Hepatocyte (in vitro differentiated cells): ENCODE results near the gene PGAP3. TPM values are rescaled to one million over a fixed set of nuclear protein-coding genes. Genes with fewer than 3 reads are reported as not detected.

ENCODE experiments used
- DNase-seq: peaks from one replicate; pipeline ENCODE4 v3.0.0-alpha.2; 2016; ENCODE audit warnings: low spot score
- H2AFZ ChIP-seq: fragments of 200-600 bp; sonication (generic); 2 replicates; pipeline ENCODE4 v1.6.0; 2016; ENCODE audit warnings: antibody characterized with exemption, mild to moderate bottlenecking
- H3K27ac ChIP-seq: fragments of 200-600 bp; sonication (generic); 2 replicates; pipeline ENCODE4 v1.5.1; 2016; ENCODE audit warnings: mild to moderate bottlenecking
- H3K27me3 ChIP-seq: fragments of 200-600 bp; sonication (generic); 2 replicates; pipeline ENCODE4 v1.6.1; 2016
- H3K36me3 ChIP-seq: fragments of 200-600 bp; sonication (generic); replicated peaks from 2 replicates; pipeline ENCODE4 v1.5.1; 2016; ENCODE audit warnings: low read depth; ENCODE audit not compliant: insufficient read depth
- H3K4me1 ChIP-seq: fragments of 200-600 bp; sonication (generic); 2 replicates; pipeline ENCODE4 v1.5.1; 2016; ENCODE audit warnings: mild to moderate bottlenecking, moderate library complexity; ENCODE audit not compliant: insufficient read depth
- H3K4me2 ChIP-seq: fragments of 200-600 bp; sonication (generic); 2 replicates; pipeline ENCODE4 v1.6.0; 2016
- H3K4me3 ChIP-seq: fragments of 200-600 bp; sonication (generic); 2 replicates; pipeline ENCODE4 v1.5.1; 2016; ENCODE audit warnings: mild to moderate bottlenecking
- H3K79me2 ChIP-seq: fragments of 200-600 bp; sonication (generic); 2 replicates; pipeline ENCODE4 v1.6.0; 2017; ENCODE audit warnings: mild to moderate bottlenecking
- H3K9me2 ChIP-seq: fragments of 200-600 bp; sonication (generic); replicated peaks from 2 replicates; pipeline ENCODE4 v1.6.0; 2017; ENCODE audit warnings: mild to moderate bottlenecking; ENCODE audit not compliant: insufficient read depth
- H3K9me3 ChIP-seq: fragments of 200-600 bp; sonication (generic); 2 replicates; pipeline ENCODE4 v1.5.1; 2016; ENCODE audit warnings: low read depth, mild to moderate bottlenecking
- H4K20me1 ChIP-seq: fragments of 200-600 bp; sonication (generic); 2 replicates; pipeline ENCODE4 v1.6.0; 2016; ENCODE audit warnings: mild to moderate bottlenecking; ENCODE audit not compliant: insufficient read depth, poor library complexity, severe bottlenecking
- CTCF ChIP-seq: fragments of 200-600 bp; sonication (generic); IDR thresholded peaks from 2 replicates; pipeline ENCODE4 v1.5.1; 2016; ENCODE audit warnings: antibody characterized with exemption, mild to moderate bottlenecking; ENCODE audit not compliant: poor library complexity
- EZH2 ChIP-seq: fragments of 200-600 bp; sonication (generic); IDR thresholded peaks from 2 replicates; pipeline ENCODE4 v1.6.1; 2016; ENCODE audit warnings: antibody characterized with exemption, mild to moderate bottlenecking, borderline replicate concordance
- EZH2phosphoT487 ChIP-seq: fragments of 200-600 bp; sonication (generic); IDR thresholded peaks from one replicate; pipeline ENCODE4 v1.6.1; 2018; ENCODE audit warnings: antibody characterized with exemption, mild to moderate bottlenecking, low read depth, moderate library complexity; ENCODE audit not compliant: unreplicated experiment, severe bottlenecking
- WGBS: methylation state at CpG from one replicate; pipeline ENCODE4 v1.1.6; 2016; ENCODE audit warnings: low lambda C conversion rate; ENCODE audit errors: missing lambda C conversion rate; 5-methylcytosine and 5-hydroxymethylcytosine counted together
- polyA plus RNA-seq: library from polyadenylated mRNA; unstranded; fragments of >200 nt; fragmentation: Nextera tagmentation; extraction: Ambion mirVana; gene quantifications from 2 replicates; pipeline ENCODE4 v1.2.1, GENCODE V29; 2016
- total RNA-seq: library from RNA; depleted of rRNA; stranded (reverse); fragments of >200 nt; gene quantifications from 2 replicates; pipeline ENCODE4 v1.2.3, GENCODE V29; 2014

Gene PGAP3
- total and polyA plus RNA-seq, 2 experiments from 2014 or later, result 33.0 to 35.4 TPM

GRCh38 chr17:39697961-39698360 lies 10.1 kb upstream of the PGAP3 start:
- Histone ChIP-seq H3K4me3 (no peak overlapping the region), H3K79me2 (peaks cover 45% of the 10 kb centered on the region), H3K9me3 (no peaks in the 10 kb centered on the region), H3K4me1 (peaks cover 45% of the 10 kb centered on the region), H4K20me1 (peaks cover 22% of the 10 kb centered on the region), H3K36me3 (no peaks in the 10 kb centered on the region), H3K27ac (no peak overlapping the region), H2AFZ (no peak overlapping the region), H3K27me3 (no peaks in the 10 kb centered on the region), H3K9me2 (no peaks in the 10 kb centered on the region), H3K4me2 (no peak overlapping the region)
- 93% methylated on average over 3 of the region's 5 CpGs for WGBS
- no peak for TF ChIP-seq EZH2phosphoT487
- no peak for TF ChIP-seq CTCF
- no peak for TF ChIP-seq EZH2
- DNase-seq, result no peak

- H3K36me3 ChIP-seq, result no peaks in the 10 kb centered on the region
- no peak overlapping the region for H3K4me2 ChIP-seq
- no peaks in the 10 kb centered on the region for H3K9me2 ChIP-seq
- peaks cover 33% of the 10 kb centered on the region for H3K79me2 ChIP-seq
- no peak for DNase-seq
- WGBS, result 91% methylated on average over 6 of the region's 6 CpGs
- no peak overlapping the region for H3K27ac ChIP-seq
- no peaks in the 10 kb centered on the region for H3K9me3 ChIP-seq
- no peak overlapping the region for H2AFZ ChIP-seq
- no peak overlapping the region for H3K4me3 ChIP-seq
- peaks cover 10% of the 10 kb centered on the region for H4K20me1 ChIP-seq
- no peaks in the 10 kb centered on the region for H3K27me3 ChIP-seq
- TF ChIP-seq EZH2 (no peak), EZH2phosphoT487 (no peak)
- peaks cover 32% of the 10 kb centered on the region for H3K4me1 ChIP-seq
Measured at GRCh38 chr17:39696731-39697130, 8.9 kb upstream of the PGAP3 start.

- no peak overlapping the region for H2AFZ ChIP-seq
- no peaks in the 10 kb centered on the region for H4K20me1 ChIP-seq
- no peak for DNase-seq
- H3K4me1 ChIP-seq, result peaks cover 26% of the 10 kb centered on the region
- H3K79me2 ChIP-seq, result peaks cover 18% of the 10 kb centered on the region
- no peaks in the 10 kb centered on the region for H3K36me3 ChIP-seq
- no peaks in the 10 kb centered on the region for H3K27me3 ChIP-seq
- no peaks in the 10 kb centered on the region for H3K9me3 ChIP-seq
- H3K4me3 ChIP-seq, result no peak overlapping the region
- H3K9me2 ChIP-seq, result no peaks in the 10 kb centered on the region
- peak overlapping the region; percentile 41 for H3K4me2 ChIP-seq
- peak overlapping the region; percentile 91 for H3K27ac ChIP-seq
- WGBS, result 51% methylated on average over 2 of the region's 2 CpGs
- TF ChIP-seq EZH2phosphoT487 (no peak), EZH2 (no peak), CTCF (no peak)
Measured at GRCh38 chr17:39695089-39695474, 7.2 kb upstream of the PGAP3 start.

GRCh38 chr17:39694593-39694992 lies 6.7 kb upstream of the PGAP3 start:
- H4K20me1 ChIP-seq, result no peaks in the 10 kb centered on the region
- no peaks in the 10 kb centered on the region for H3K27me3 ChIP-seq
- H2AFZ ChIP-seq, result no peak overlapping the region
- H3K4me2 ChIP-seq, result peak overlapping the region; percentile 41
- H3K4me3 ChIP-seq, result no peak overlapping the region
- no peaks in the 10 kb centered on the region for H3K36me3 ChIP-seq
- WGBS, result 89% methylated on average over 5 of the region's 5 CpGs
- H3K79me2 ChIP-seq, result peaks cover 13% of the 10 kb centered on the region
- no peak for TF ChIP-seq CTCF
- TF ChIP-seq EZH2, result no peak
- no peak for TF ChIP-seq EZH2phosphoT487
- H3K9me3 ChIP-seq, result no peaks in the 10 kb centered on the region
- peaks cover 26% of the 10 kb centered on the region for H3K4me1 ChIP-seq
- H3K27ac ChIP-seq, result peak overlapping the region; percentile 91
- no peak for DNase-seq
- no peaks in the 10 kb centered on the region for H3K9me2 ChIP-seq
